IMR-90 (cell line): Measurements from ENCODE around the gene SPRR1B. TPM values are rescaled to one million over a fixed set of nuclear protein-coding genes. Genes with fewer than 3 reads are reported as not detected.
"Not testable (repeated sequence)": the region's sequence is repeated elsewhere in the genome, so short reads cannot be mapped to it uniquely, and the experiment has no call there.

ENCODE experiments used
- ATAC-seq: fragments of 200-7000 bp; cut with Tn5 transposase; 2 replicates; pipeline ENCODE4 v1.9.1; 2020; ENCODE audit warnings: low read depth, mild to moderate bottlenecking, moderate library complexity
- BruUV-seq: library from RNA; stranded (reverse); fragments of 400-500 nt; replicated peaks from 2 replicates; lab custom pipeline; 2021; lab: Mats Ljungman, UMichigan
- CTCF ChIA-PET: fragments of 300-600 bp; formaldehyde crosslinking; extraction: SDS; loops from one replicate; lab custom pipeline; 2021; ENCODE audit warnings: antibody characterized with exemption; lab: Yijun Ruan, JAX
- POLR2A ChIA-PET: fragments of 300-600 bp; sonication (Branson Sonifier 250); formaldehyde crosslinking; loops from one replicate; lab custom pipeline; 2022; ENCODE audit warnings: antibody characterized with exemption; ENCODE audit not compliant: unreplicated experiment; lab: Charles Lee
- DNase-seq: peaks from one replicate; pipeline ENCODE4 v3.0.0; 2013
- H2AFZ ChIP-seq: replicated peaks from 2 replicates; pipeline ENCODE3; 2013; ENCODE audit warnings: low read length, mild to moderate bottlenecking; ENCODE audit not compliant: poor library complexity
- H2AK5ac ChIP-seq: 2 replicates; pipeline ENCODE4 v1.6.1; 2013; ENCODE audit warnings: low read depth, low read length, inconsistent platforms
- H2AK9ac ChIP-seq: replicated peaks from 2 replicates; pipeline ENCODE3; 2013; ENCODE audit warnings: mild to moderate bottlenecking, low read depth, low read length, moderate library complexity; ENCODE audit not compliant: poor library complexity
- H2BK120ac ChIP-seq: 2 replicates; pipeline ENCODE4 v1.6.1; 2013; ENCODE audit warnings: low read depth, low read length, inconsistent platforms
- H2BK15ac ChIP-seq: 3 replicates; pipeline ENCODE4 v1.6.1; 2013; ENCODE audit warnings: low read depth, low read length, inconsistent platforms
- H2BK20ac ChIP-seq: 2 replicates; pipeline ENCODE4 v1.6.1; 2013; ENCODE audit warnings: low read depth, mild to moderate bottlenecking, inconsistent platforms, low read length, moderate library complexity
- H2BK5ac ChIP-seq: 2 replicates; pipeline ENCODE4 v1.6.1; 2013; ENCODE audit warnings: mild to moderate bottlenecking, low read depth, low read length, inconsistent platforms; ENCODE audit not compliant: poor library complexity, severe bottlenecking
- H3K14ac ChIP-seq: replicated peaks from 2 replicates; pipeline ENCODE4 v1.6.1; 2013; ENCODE audit warnings: low read depth, low read length, inconsistent platforms
- H3K18ac ChIP-seq: 2 replicates; pipeline ENCODE4 v1.6.1; 2013; ENCODE audit warnings: low read depth, low read length, control low read depth
- H3K23ac ChIP-seq: 2 replicates; pipeline ENCODE4 v1.6.1; 2013; ENCODE audit warnings: low read depth, low read length, inconsistent platforms
- H3K27ac ChIP-seq: 2 replicates; pipeline ENCODE4 v1.5.1; 2013; ENCODE audit warnings: mild to moderate bottlenecking, control low read depth, low read length; ENCODE audit not compliant: insufficient read depth
- H3K27me3 ChIP-seq: 2 replicates; pipeline ENCODE4 v1.6.1; 2013; ENCODE audit warnings: low read length; ENCODE audit not compliant: control insufficient read depth, insufficient read depth
- H3K36me3 ChIP-seq: 2 replicates; pipeline ENCODE4 v1.6.1; 2013; ENCODE audit warnings: low read length, mixed read lengths; ENCODE audit not compliant: control insufficient read depth, insufficient read depth
- H3K4ac ChIP-seq: 2 replicates; pipeline ENCODE4 v1.6.1; 2013; ENCODE audit warnings: low read depth, low read length, inconsistent platforms
- H3K4me1 ChIP-seq: 2 replicates; pipeline ENCODE4 v1.6.1; 2013; ENCODE audit warnings: low read length, mixed read lengths; ENCODE audit not compliant: control insufficient read depth, insufficient read depth
- H3K4me2 ChIP-seq: 2 replicates; pipeline ENCODE4 v1.6.1; 2013; ENCODE audit warnings: low read depth, mild to moderate bottlenecking, control low read depth, low read length, moderate library complexity
- H3K4me3 ChIP-seq: 2 replicates; pipeline ENCODE4 v1.5.1; 2013; ENCODE audit warnings: low read depth, mild to moderate bottlenecking, control low read depth, low read length, moderate library complexity; ENCODE audit not compliant: insufficient read depth
- H3K56ac ChIP-seq: 2 replicates; pipeline ENCODE4 v1.6.1; 2013; ENCODE audit warnings: low read length, inconsistent platforms; ENCODE audit not compliant: insufficient read depth; ENCODE audit errors: extremely low read depth
- H3K79me1 ChIP-seq, 2 experiments: 2 replicates each; pipeline ENCODE4 v1.6.1; 2013; ENCODE audit warnings: low read length in 2 of 2, inconsistent platforms in 1 of 2, low read depth in 1 of 2
- H3K9ac ChIP-seq: 2 replicates; pipeline ENCODE4 v1.6.1; 2013; ENCODE audit warnings: low read depth, low read length, control low read depth
- H3K9me1 ChIP-seq: 2 replicates; pipeline ENCODE4 v1.6.1; 2013; ENCODE audit warnings: low read length, inconsistent platforms; ENCODE audit not compliant: insufficient read depth
- H3K9me3 ChIP-seq: 2 replicates; pipeline ENCODE4 v1.6.1; 2013; ENCODE audit warnings: low read length; ENCODE audit not compliant: control insufficient read depth, insufficient read depth
- H4K20me1 ChIP-seq: 2 replicates; pipeline ENCODE4 v1.6.1; 2013; ENCODE audit warnings: low read length, inconsistent platforms; ENCODE audit not compliant: insufficient read depth
- H4K5ac ChIP-seq: 2 replicates; pipeline ENCODE4 v1.6.1; 2013; ENCODE audit warnings: mild to moderate bottlenecking, low read depth, low read length, control low read depth
- H4K8ac ChIP-seq, 2 experiments: 2 replicates each; pipeline ENCODE4 v1.6.1; 2013; ENCODE audit warnings: low read depth in 2 of 2, low read length in 2 of 2, control low read depth in 1 of 2, inconsistent platforms in 1 of 2
- H4K91ac ChIP-seq: 2 replicates; pipeline ENCODE4 v1.6.1; 2013; ENCODE audit warnings: low read depth, low read length, inconsistent platforms; ENCODE audit not compliant: insufficient read depth
- MAFK ChIP-seq: IDR thresholded peaks from 2 replicates; pipeline ENCODE4 v1.6.1; 2012; ENCODE audit warnings: low read depth, low read length, improper control_type of control experiment
- WGBS, 2 experiments: methylation state at CpG; one replicate each; pipeline versions ENCODE4 v1.1.5 to v1.1.7; 2013; ENCODE audit warnings: missing lambda C conversion rate in 2 of 2; ENCODE audit not compliant: insufficient read length in 1 of 2; ENCODE audit errors: extremely low coverage in 2 of 2; 5-methylcytosine and 5-hydroxymethylcytosine counted together
- dilution Hi-C: fragments of 300-500 bp; cut with HindIII; formaldehyde crosslinking; loops from one replicate; pipeline ENCODE4 v1.14.3; 2018; ENCODE audit warnings: low sequenced_read_pairs; ENCODE audit not compliant: unreplicated experiment
- in situ Hi-C: fragments of 300-500 bp; cut with MboI; formaldehyde crosslinking; loops from 3 replicates; pipeline ENCODE4 v1.14.3; 2019; ENCODE audit warnings: low sequenced_read_pairs, inconsistent platforms, mixed read lengths
- intact Hi-C: fragments of 100-400 bp; cut with micrococcal nuclease; formaldehyde crosslinking; loops from 2 replicates; pipeline ENCODE4 v1.10.0; 2022
- polyA plus RNA-seq, 3 experiments: library from polyadenylated mRNA; depleted of rRNA; stranded (reverse); fragments of >200 nt; gene quantifications; 2 replicates each; pipeline ENCODE4 v1.2.3, GENCODE V29; 2012; ENCODE audit warnings: low replicate concordance in 1 of 3
- total RNA-seq: library from RNA; depleted of rRNA; stranded (reverse); fragments of >200 nt; gene quantifications from 2 replicates; pipeline ENCODE4 v1.2.3, GENCODE V29; 2012

SPRR1B gene
- total and polyA plus RNA-seq, 2 of the 4 experiments (the other 2 are of a cell fraction): not detected

GRCh38 chr1:153011235-153011758 is 19.7 kb upstream of the SPRR1B start:
- dilution Hi-C loops, H2BK20ac ChIP-seq, H3K4me2 ChIP-seq, H3K18ac ChIP-seq, H3K14ac ChIP-seq, H4K8ac ChIP-seq, H3K36me3 ChIP-seq, BruUV-seq, H3K23ac ChIP-seq, H3K4me1 ChIP-seq, H2AK5ac ChIP-seq, H2BK120ac ChIP-seq, H4K91ac ChIP-seq, H2AFZ ChIP-seq, H3K56ac ChIP-seq, H3K9ac ChIP-seq, intact Hi-C loops, H2AK9ac ChIP-seq, POLR2A ChIA-PET, H3K9me1 ChIP-seq, H3K27ac ChIP-seq, ATAC-seq, H3K27me3 ChIP-seq, H3K79me1 ChIP-seq, H3K9me3 ChIP-seq, H2BK5ac ChIP-seq, H2BK15ac ChIP-seq, H3K4me3 ChIP-seq, CTCF ChIA-PET, H4K20me1 ChIP-seq, H3K4ac ChIP-seq, in situ Hi-C loops, DNase-seq, H4K5ac ChIP-seq: not testable (repeated sequence)
- TF ChIP-seq MAFK: peak; percentile 51
- 60% methylated on average over 5 of the region's 8 CpGs; no CpG with 5 or more reads in 1 of the 2 experiments for WGBS, 2 experiments

DNA sequence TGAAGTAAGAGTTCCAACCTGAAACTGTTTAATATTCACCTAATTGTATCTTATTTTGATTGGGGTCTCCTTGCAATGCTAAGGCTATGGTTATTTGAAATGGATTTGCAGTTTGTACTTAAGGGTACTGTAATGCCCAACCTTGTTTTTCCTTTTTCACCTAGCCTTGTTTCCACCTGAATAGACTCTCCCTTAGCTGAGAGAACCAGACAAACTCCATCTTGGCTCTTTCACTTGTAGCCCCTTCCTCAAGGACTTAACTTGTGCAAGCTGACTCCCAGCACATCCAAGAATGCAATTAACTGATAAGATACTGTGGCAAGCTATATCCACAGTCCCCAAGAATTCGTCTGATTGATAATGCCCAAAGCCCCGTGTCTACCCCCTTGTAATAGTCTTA is 9.2 kb upstream of the SPRR1B start:
- H2AK9ac ChIP-seq, H4K20me1 ChIP-seq, DNase-seq, H2AFZ ChIP-seq, in situ Hi-C loops, H2BK15ac ChIP-seq, H3K36me3 ChIP-seq, H3K27me3 ChIP-seq, H3K9me1 ChIP-seq, H3K14ac ChIP-seq, H4K5ac ChIP-seq, BruUV-seq, H3K9ac ChIP-seq, H2BK20ac ChIP-seq, intact Hi-C loops, H3K23ac ChIP-seq, ATAC-seq, POLR2A ChIA-PET, H4K8ac ChIP-seq, H3K79me1 ChIP-seq, H3K27ac ChIP-seq, H4K91ac ChIP-seq, dilution Hi-C loops, H3K18ac ChIP-seq, H2AK5ac ChIP-seq, H3K4me3 ChIP-seq, H3K4me1 ChIP-seq, H3K4me2 ChIP-seq, H3K56ac ChIP-seq, H3K9me3 ChIP-seq, CTCF ChIA-PET, H2BK5ac ChIP-seq, H3K4ac ChIP-seq, H2BK120ac ChIP-seq: not testable (repeated sequence)
- no CpG with 5 or more reads among the region's 2 CpGs for WGBS, 2 experiments
